ENCODE measurements around the gene INO80. TPM values are rescaled to one million over a fixed set of nuclear protein-coding genes. Genes with fewer than 3 reads are reported as not detected.
"Not testable (repeated sequence)": the region's sequence is repeated elsewhere in the genome, so short reads cannot be mapped to it uniquely, and the experiment has no call there.

Gene INO80
- total RNA-seq, 3 donors from 2014 or later, result 27.2 to 47.7 (median 42.3) TPM

DNA sequence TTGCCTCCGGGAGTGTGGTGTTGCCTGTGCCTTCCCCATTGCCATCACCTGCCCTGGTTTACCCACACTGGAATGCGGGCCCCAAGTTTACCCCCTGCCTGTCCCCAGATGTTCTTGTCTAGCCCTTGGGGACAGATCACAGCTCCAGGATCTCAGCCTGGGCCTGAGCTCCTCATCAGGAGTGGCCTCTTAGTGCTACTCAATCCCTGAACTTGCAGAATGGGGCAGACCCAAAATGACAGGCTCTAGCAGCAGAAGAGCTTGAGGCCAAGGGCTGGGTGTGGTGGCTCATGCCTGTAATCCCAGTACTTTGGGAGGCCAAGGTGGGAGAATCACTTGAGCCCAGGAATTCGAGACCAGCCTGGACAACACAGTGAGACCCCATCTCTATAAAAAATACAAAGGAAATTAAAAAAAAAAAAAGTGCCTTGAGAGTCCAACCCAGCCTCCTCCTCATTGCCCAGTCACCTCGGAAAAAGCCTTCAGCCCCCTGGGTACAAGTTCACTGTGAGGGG, 159.0 kb downstream of the INO80 start:
- intact Hi-C loops (cut with DNase I; ENCODE audit: low total_unique reads), result no loop called here
- peak overlapping the region; percentile 20 to 42 for H3K27ac ChIP-seq

DNA sequence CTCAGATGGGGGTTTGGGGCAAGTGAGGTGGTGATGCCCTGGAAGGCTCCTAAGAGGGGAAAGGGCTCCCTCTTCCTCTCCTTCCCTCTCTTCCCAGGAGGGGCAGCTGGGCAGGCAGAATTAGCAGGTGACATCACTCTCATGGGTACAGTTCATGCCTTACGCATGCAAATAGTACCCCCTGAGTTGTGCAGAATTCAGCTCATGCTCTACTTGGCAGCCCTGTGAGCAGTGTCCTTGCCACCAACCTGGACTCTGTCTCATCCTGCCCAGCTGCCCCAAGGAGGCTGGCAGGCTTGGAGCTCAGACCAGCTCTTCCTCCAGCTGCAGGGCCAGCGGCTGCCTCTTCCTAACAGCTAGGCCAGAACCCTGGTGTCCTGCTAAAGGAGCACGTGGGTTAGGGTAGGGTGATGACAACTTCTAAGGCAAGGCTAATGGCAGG, 159.5 kb downstream of the INO80 start:
- Histone ChIP-seq H3K4me1 (no peaks in the 10 kb centered on the region), H3K36me3 (no peaks in the 10 kb centered on the region), H3K27me3 (no peaks in the 10 kb centered on the region), H3K9me3 (no peaks in the 10 kb centered on the region), H3K4me3 (no peak overlapping the region), H3K27ac (peak overlapping the region; percentile 20 to 42)
- DNase-seq (ENCODE audit: low spot score in 2 of 2), result no peak
- TF ChIP-seq, protein P1, sequence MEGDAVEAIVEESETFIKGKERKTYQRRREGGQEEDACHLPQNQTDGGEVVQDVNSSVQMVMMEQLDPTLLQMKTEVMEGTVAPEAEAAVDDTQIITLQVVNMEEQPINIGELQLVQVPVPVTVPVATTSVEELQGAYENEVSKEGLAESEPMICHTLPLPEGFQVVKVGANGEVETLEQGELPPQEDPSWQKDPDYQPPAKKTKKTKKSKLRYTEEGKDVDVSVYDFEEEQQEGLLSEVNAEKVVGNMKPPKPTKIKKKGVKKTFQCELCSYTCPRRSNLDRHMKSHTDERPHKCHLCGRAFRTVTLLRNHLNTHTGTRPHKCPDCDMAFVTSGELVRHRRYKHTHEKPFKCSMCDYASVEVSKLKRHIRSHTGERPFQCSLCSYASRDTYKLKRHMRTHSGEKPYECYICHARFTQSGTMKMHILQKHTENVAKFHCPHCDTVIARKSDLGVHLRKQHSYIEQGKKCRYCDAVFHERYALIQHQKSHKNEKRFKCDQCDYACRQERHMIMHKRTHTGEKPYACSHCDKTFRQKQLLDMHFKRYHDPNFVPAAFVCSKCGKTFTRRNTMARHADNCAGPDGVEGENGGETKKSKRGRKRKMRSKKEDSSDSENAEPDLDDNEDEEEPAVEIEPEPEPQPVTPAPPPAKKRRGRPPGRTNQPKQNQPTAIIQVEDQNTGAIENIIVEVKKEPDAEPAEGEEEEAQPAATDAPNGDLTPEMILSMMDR (IDR thresholded peaks at IDR 0.05), result no peak
- TF ChIP-seq POLR2A (IDR thresholded peaks at IDR 0.05), result no peak
- no peak for TF ChIP-seq POLR2AphosphoS5 (IDR thresholded peaks at IDR 0.05)
- intact Hi-C loops (cut with DNase I; ENCODE audit: low total_unique reads), result no loop called here

More for the DNA sequence above, 159.0 kb downstream of the INO80 start:
- Histone ChIP-seq H3K36me3 (no peaks in the 10 kb centered on the region), H3K4me1 (no peaks in the 10 kb centered on the region), H3K27me3 (no peaks in the 10 kb centered on the region), H3K4me3 (no peak overlapping the region), H3K9me3 (no peaks in the 10 kb centered on the region)
- no peak for DNase-seq (ENCODE audit: low spot score in 2 of 2)
- TF ChIP-seq, protein P1 (IDR thresholded peaks at IDR 0.05), result no peak
- TF ChIP-seq POLR2AphosphoS5 (IDR thresholded peaks at IDR 0.05) (no peak), POLR2A (IDR thresholded peaks at IDR 0.05) (no peak)

DNA sequence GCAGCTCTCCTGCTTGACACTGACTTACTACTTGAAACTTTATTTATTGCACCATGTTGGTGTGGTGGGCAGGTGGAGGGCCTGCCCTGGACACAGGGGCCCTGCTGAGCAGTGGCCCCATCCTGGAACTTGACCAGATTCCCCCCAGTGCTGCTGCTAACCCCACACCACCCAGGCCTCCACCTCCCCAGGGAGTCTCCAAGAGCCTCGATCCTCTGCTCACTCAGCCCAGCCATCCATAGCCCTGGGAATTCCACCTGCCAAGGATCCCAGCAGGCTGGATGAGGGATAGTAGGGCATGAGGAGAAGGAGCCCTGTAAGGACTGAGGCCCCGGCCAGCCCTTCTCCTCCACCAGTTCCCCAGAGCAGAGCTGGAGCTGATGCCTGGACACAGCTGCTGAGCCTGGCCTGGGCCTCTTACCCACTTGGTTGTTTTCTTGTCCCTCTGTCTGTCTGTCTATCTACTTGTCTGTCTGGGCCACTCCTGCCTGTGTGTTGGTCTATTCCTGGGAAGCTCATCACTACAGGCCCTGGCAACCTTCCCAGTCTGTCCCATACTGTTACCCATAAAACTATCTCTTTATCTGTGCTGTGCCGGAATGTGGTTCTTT, 160.0 kb downstream of the INO80 start:
- Histone ChIP-seq H3K4me1 (no peaks in the 10 kb centered on the region), H3K36me3 (no peaks in the 10 kb centered on the region), H3K27me3 (no peaks in the 10 kb centered on the region), H3K9me3 (no peaks in the 10 kb centered on the region), H3K27ac (peak overlapping the region in 1 of 2 donors; percentile 54), H3K4me3 (no peak overlapping the region)
- no peak for DNase-seq (ENCODE audit: low spot score in 2 of 2)
- TF ChIP-seq POLR2A (IDR thresholded peaks at IDR 0.05) (no peak), POLR2AphosphoS5 (IDR thresholded peaks at IDR 0.05) (no peak)
- TF ChIP-seq, protein P1 (IDR thresholded peaks at IDR 0.05), result no peak
- intact Hi-C loops (cut with DNase I; ENCODE audit: low total_unique reads), result no loop called here

DNA sequence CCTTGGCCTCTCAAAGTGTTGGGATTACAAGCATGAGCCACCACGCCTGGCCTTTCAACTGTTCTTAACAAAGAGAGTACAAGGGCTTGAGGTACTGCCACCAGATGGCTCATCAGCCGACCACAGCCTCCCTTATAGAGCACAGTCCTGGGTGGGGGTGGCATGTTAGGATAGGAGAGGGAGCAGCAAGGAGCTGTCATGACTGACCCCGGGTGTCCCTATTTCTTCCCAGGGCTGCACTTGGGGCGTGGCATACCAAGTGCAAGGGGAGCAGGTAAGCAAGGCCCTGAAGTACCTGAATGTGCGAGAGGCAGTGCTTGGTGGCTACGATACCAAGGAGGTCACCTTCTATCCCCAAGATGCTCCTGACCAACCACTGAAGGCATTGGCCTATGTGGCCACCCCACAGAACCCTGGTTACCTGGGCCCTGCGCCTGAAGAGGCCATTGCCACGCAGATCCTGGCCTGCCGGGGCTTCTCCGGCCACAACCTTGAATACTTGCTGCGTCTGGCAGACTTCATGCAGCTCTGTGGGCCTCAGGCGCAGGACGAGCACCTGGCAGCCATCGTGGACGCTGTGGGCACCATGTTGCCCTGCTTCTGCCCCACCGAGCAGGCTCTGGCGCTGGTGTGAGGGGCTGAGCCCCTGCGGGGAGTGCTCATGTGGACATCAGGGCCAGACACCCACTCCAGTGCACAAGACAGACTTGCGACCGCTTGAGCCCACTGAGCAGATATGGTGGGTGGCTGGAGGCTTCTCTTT, 160.8 kb downstream of the INO80 start:
- H3K27ac ChIP-seq, result no peak overlapping the region
- no peak overlapping the region for H3K4me3 ChIP-seq
- no peaks in the 10 kb centered on the region for H3K9me3 ChIP-seq
- DNase-seq (ENCODE audit: low spot score in 2 of 2), result no peak
- H3K36me3 ChIP-seq, result no peaks in the 10 kb centered on the region
- no peaks in the 10 kb centered on the region for H3K4me1 ChIP-seq
- no peaks in the 10 kb centered on the region for H3K27me3 ChIP-seq
- intact Hi-C loops (cut with DNase I; ENCODE audit: low total_unique reads), result no loop called here
- TF ChIP-seq POLR2A (IDR thresholded peaks at IDR 0.05) (no peak), POLR2AphosphoS5 (IDR thresholded peaks at IDR 0.05) (no peak)
- TF ChIP-seq, protein P1 (IDR thresholded peaks at IDR 0.05), result no peak

DNA sequence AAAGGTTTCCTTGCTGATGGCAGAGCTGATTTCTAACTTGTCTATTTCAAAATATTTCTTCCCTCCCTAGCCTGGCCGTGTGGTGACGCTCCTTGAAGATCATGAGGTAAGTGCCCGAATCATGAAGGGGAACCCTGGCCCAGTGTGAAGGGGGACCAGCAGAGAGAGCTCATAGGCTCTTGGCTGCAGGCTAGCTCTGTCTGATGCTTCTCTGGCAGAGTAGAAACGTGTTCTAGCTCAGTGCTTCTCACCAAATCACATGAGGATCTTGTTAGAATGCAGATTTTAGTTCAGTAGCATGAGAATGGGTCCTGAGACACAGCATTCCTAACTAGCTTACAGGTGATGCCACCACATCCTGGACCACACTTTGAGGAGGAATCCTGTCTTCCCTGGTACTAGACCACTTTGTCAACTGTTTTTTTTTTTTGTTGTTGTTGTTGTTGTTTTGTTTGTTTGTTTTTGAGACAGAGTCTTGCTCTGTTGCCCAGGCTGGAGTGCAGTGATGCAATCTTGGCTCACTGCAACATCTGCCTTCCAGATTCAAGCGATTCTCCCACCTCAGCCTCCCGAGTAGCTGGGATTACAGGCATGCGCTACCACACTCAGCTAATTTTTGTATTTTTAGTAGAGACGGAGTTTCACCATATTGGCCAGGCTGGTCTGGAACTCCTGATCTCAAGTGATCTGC, 161.8 kb downstream of the INO80 start:
- H3K27me3 ChIP-seq; DNase-seq (ENCODE audit: low spot score in 2 of 2); H3K36me3 ChIP-seq; H3K4me1 ChIP-seq; H3K27ac ChIP-seq; intact Hi-C loops (cut with DNase I; ENCODE audit: low total_unique reads); H3K9me3 ChIP-seq: not testable (repeated sequence)
- H3K4me3 ChIP-seq, result peak overlapping the region in 2 of 3 donors; percentile 74 to 82

All from breast epithelium (tissue), 4 donors.